Measurements from ENCODE around the gene AQP11.
"Not testable (repeated sequence)": the region's sequence is repeated elsewhere in the genome, so short reads cannot be mapped to it uniquely, and the experiment has no call there.

AQP11 gene

DNA sequence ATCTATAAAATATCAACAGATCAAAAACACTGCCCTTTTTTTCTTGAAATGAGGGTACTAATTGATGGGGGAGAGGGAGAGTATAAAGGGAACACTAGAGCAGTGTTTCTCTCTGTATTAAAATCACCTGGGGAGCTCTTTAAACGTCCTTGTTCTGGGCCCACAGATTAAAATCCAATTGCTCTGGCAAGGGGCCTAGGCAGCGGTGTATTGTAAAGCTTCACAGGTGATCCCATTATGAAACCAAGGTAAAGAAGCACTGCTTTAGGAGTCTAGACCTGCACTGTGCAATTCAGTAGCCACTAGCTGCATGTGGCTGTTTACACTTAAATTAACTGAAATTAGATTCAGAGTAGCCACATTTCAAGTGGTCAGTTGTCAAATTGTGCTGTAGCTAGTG, 3.0 kb downstream of the AQP11 start:
- no peak for DNase-seq

DNA sequence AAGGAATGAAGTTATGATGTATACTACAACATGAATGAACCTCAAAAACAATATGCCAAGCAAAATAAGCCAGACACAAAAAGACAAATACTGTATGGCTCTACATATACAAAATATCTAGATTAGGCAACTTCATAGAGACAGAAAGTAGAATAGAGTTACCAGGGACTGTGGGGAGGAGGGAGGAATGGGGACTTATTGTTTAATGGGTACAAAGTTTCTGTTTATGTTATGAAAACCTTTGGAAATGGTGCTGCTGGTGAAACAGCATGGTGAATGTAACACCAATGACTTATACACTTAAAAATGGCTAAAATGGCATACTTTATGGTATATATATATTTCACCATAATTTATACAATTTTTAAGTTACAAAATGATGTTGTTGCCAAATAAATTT, 4.1 kb downstream of the AQP11 start:
- DNase-seq: no peak

- DNase-seq: no peak
Measured at GRCh38 chr11:77596626-77597025, 6.9 kb downstream of the AQP11 start.

DNA sequence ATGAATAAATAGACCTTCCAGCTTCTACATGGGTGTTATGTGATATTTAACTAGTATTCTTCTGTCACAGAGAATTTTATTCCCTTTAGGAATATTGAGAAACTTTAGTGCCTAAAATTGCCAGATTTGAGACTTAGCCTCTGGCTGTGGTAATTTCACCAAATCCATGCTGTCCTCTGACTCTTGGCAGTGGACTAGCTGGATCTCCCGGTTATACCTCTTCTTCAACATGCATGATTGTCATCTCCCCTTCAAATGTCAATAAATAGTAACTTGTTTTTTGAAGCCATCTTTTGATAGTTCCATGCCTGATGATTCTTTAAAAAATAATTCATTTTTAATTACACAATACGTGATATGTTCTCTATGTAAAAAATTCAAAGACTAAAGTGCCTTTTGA, 8.4 kb downstream of the AQP11 start:
- no peak for DNase-seq

DNA sequence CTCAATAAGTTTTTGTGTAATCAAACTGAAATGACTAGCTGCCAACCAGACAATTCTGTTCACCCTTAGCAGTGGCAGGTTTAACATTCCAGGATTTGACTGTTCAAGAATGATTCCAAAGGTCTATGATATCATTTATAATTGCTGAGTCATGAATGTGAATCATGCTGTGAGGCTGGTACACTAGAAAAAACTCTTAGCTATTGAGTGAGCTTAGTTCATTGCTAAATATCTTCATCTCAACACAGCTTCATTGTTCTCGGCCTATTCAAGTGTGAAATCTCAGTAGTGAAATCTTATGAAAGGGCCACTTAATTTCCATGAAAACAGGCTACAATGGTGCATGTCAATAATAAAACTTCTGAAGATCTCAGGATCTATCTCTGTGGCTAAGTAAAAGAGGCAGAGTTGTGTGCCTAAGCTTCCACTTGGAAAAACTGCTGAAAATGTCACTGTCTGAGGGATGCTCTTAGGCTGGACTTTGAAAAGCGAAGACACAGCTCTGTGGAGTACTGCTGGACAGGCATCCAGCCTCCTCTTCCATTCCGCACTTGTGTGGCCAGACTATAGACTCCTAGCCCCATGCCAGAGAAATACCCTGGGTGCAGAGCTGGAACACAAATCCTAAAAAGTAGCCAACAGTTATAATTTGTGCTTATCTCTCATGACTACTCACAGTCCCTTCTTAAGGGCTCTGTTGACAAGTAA, 12.8 kb downstream of the AQP11 start:
- peak in 3 of 58 donors; percentile 7 to 17 (median 14) for DNase-seq

DNA sequence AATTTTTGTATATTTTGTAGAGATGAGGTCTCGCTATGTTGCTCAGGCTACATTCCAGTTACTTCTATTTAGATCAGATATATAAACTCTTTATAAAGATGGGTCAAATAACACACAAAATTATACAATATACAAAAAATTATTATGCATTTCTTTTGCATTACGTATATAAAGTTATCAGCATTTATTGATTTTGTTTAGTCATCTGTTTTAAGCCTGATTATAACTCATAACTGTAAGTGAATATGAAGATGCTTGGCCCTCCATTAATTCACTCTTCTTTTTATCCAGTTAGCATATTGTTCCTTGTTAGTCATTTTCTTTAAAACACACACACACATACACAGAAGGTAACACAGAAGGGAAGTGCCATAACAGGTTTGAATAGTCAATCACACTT, 14.5 kb downstream of the AQP11 start:
- DNase-seq: no peak

- DNase-seq: no peak
Measured at GRCh38 chr11:77609234-77609633, 19.5 kb downstream of the AQP11 start.

GRCh38 chr11:77611921-77612320, 22.2 kb downstream of the AQP11 start:
- no peak for DNase-seq

DNA sequence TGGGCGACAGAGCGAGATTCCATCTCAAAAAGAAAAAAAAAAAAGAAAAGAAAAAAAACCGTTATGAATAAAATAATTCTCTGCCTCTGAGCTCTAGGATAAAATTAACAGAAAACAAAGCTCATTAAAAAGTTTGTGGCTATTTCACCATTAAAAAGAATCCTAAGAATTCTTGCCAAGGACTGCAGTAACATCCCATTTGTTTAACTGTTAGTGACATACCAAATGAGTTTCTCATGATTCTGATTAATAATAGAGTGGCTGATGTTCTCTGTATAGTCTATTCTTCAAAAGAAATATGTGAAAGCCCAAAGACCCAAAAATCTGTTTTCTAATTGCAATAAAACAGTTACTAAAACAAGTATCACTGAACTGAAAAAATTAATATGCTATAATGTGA, 28.1 kb downstream of the AQP11 start:
- DNase-seq: no peak

GRCh38 chr11:77619576-77620198, 29.9 kb downstream of the AQP11 start:
- peak in 2 of 58 donors; percentile 18 to 46 for DNase-seq

GRCh38 chr11:77630157-77630710, 40.5 kb downstream of the AQP11 start:
- DNase-seq: no peak

GRCh38 chr11:77633926-77634325, 44.2 kb downstream of the AQP11 start:
- DNase-seq: not testable (repeated sequence)

- DNase-seq: no peak
Measured at GRCh38 chr11:77636731-77637344, 47.1 kb downstream of the AQP11 start.

DNA sequence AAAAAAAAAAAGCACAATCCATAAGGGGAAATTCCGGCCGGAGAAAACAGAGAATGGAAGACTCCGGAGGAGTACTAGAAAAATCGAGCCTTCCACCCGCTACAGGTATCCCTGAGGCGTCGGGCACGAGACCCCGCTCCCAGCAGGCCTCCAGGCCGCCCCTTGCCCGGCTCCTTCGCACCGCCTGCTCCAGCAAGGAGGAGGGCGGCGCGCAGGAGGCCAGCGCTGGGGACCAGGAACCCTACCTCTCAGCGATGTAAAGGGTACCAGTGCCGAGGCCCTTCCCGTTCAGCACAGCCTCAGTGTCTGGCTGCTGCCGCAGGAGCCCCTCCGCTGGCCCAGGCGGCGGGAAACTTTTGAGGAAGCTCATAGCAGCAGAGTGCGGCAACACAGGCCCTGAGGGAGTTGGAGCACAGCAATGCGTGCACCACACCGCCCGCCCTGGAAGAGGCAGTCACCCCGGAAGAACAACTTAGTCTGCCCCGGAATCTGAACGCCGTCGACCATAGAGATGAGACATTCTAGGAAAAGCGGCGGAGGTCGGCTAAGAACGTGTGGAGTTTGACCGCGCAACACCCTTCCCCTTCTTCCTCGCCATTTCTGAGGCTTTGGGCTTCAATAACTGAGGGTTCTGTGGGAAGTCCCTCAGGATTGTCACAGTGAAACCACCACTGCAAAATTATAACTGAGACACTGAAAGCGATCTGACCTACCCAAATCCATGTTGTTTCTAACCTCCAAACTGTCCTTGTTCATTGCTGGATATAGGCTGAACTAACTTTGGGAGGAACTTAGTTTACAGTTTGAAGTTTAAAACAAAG, 47.8 kb downstream of the AQP11 start, which contains the start of gene CLNS1A:
Gene CLNS1A, minus strand, starts transcription at position 450 of the 821 bp plus-strand sequence. Its CDS starts 80 bp downstream, at position 370.
- peak; percentile 17 to 95 (median 85) for DNase-seq

DNA sequence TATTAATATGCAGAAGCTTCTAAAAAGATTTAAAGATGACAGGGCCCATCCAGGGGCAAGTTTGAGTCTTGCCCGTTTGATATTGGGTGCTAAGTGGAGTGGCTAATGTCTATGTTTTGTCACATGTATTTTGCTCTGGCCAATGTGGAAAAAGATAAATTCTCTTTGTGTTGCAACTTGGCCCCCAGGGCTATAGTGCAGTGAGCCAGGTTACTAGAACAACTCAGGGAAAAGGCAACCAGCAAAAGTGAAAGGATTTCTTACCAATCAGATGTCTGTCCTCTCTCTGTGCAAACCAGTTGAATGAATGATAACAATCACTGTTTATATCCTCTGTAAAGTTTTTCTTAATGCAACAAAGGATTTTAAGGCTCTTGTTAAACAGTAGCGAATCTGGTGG, 52.5 kb downstream of the AQP11 start:
- no peak for DNase-seq

DNA sequence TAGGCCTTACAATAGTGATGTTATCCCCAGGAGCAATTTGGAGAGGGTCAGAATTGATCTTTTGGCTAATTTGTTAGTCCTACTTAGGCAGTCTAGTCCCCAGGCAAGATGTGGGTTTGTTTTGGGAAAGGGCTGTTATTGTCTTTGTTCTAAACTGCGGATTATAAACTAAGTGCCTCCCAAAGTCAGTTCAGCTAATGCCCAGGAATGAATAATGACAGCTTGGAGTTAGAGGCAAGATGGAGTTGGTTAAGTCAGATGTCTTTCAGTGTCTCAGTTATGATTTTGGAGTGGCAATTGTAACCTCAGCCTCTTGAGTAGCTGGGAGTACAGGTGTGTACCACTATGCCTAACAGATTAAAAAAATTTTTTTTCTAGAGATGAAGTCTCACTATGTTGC, 55.1 kb downstream of the AQP11 start:
- no peak for DNase-seq

- no peak for DNase-seq
Measured at GRCh38 chr11:77647654-77648305, 58.0 kb downstream of the AQP11 start.

DNA sequence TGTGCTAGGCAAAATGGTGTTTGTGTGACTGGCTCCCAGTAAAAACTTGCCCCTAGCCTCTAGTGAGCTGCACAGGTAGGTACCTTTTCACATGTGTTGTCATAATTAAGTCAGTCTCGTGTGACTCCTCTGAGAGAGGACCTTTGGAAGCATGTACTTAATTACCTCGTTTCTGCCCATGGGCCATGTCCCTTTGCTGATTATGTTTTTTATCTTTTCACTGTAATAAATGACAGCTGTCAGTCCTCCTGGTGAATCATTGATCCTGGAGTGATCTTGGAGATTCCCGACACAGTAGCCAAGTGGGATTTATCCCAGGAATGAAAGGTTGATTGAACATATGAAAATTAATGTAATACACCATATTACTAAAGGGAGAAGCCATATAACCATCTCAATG, 60.4 kb downstream of the AQP11 start:
- DNase-seq: no peak

DNA sequence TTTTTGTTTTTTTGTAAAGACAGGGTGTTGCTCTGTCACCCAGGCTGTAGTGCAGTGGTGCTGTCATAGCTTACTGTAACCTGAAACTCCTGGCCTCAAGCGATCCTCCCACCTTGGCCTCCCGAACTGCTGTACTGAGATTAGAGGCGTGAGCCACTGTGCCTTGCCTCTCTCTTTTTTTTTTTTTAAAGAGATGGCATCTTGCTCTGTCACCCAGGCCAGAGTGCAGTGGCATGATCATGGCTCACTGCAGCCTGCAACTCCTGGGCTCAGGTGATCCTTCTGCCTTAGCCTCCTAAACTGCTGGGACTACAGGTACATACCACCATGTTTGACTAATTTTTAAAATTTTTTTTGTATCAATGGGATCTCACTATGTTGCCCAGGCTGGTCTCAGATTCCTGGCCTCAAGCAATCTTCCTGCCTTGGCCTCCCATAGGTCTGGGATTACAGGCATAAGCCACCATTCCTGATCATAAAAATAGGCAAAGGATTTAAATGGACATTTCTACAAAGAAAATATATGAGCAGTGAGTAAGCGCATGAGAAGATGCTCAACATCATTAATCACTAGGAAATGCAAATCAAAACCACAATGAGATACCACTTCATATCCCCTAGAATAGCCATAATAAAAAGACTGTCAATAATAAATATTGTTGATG, 65.1 kb downstream of the AQP11 start:
- no peak for DNase-seq

- no peak for DNase-seq
Measured at GRCh38 chr11:77656362-77656761, 66.6 kb downstream of the AQP11 start.
